Stomach (tissue), 4 donors: Measurements from ENCODE around the gene KLHL15.

ENCODE experiments used
- CTCF ChIP-seq, 7 experiments: fragments of 450-650 bp in 4 of 7; fragments of 200-600 bp in 3 of 7; sonication (generic) in 3 of 7; IDR thresholded peaks; one replicate each; pipeline ENCODE4 v1.5.1; 2016 to 2019; ENCODE audit warnings: antibody characterized with exemption in 7 of 7, control low read depth in 2 of 7, mild to moderate bottlenecking in 1 of 7
- POLR2A ChIP-seq, 4 donors: fragments of 450-650 bp; IDR thresholded peaks; one replicate each; pipeline ENCODE4 v1.6.1; 2016; ENCODE audit warnings: antibody characterized with exemption in 4 of 4, control low read depth in 2 of 4, mild to moderate bottlenecking in 1 of 4, moderate library complexity in 1 of 4
- POLR2AphosphoS5 ChIP-seq, 3 donors: sonication (generic); formaldehyde crosslinking; IDR thresholded peaks; one replicate each; pipeline ENCODE4 v1.6.1; 2016; ENCODE audit warnings: antibody characterized with exemption in 3 of 3

- TF ChIP-seq CTCF (IDR thresholded peaks at IDR 0.05) = no peak
- no peak for TF ChIP-seq POLR2A (IDR thresholded peaks at IDR 0.05)
- no peak for TF ChIP-seq POLR2AphosphoS5 (IDR thresholded peaks at IDR 0.05)
These were observed 72.6 kb downstream of the KLHL15 start for GRCh38 chrX:23954396-23954795.
